Measurements from ENCODE around the gene IQGAP2.

The IQGAP2 gene

DNA sequence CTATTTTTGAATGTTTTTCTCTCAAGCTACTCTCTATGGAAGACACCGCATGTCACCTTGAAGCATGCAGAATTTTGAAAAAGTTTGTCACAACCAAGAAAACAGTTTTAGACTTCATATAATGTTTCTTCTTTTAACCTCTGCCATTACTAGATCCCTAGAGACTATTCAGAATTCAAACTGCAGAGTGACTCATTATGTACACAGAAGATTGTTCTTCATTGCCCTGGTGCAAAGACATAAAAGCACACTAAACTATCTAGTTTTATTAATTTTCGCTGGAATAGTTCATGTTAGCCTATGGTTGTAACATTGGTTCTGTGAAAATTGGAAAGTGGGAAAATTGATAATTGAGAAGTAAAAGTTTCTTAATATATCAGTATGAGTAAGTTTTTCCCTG is 201.8 kb downstream of the IQGAP2 start:
- no peak for DNase-seq (ENCODE audit: low read depth in 2 of 2)

DNA sequence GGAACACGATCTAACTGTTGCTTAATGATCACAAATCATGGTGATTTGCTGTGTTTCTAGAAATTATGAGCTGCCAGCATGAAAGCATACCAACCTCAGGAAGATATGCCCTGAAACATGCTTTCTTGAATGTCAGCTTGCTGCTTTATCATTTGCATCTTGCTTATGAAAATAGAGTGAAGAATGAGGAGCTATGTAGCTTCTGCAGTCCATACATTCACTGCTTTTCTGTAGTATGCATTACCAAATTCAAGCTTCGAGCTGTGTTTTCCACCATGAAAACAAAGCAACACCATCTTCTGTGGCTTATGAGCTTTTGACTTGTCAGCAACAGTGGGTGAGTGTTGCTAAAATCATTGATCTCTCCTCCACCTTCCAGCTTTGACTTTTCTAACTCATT is 203.6 kb downstream of the IQGAP2 start:
- no peak for DNase-seq (ENCODE audit: low read depth in 2 of 2)

DNA sequence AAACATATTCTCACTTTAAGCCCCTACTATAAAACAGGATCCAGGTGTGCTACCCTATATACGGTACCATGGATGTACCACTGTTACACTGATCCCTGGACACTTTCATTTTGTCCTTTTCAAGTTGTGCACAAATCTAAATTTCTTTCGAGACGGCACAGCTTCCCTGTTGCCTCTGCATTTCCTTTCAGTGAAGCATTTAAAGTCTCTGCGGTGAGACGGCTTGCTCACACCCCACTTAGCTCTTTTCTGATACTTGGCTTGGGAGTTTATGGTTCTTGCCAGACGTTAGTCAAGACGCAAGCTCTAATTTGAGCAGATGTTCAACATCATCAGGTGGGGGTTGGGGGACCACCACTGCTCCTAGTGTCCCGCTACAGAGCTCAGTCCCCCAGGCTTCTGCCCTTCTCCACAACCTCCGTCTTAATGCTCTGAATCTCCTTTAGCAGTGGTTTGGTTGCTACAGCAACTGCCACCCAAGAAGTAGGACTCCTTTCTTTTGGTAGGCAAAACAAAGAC is 204.3 kb downstream of the IQGAP2 start:
- no peak for DNase-seq (ENCODE audit: low read depth in 2 of 2)

DNA sequence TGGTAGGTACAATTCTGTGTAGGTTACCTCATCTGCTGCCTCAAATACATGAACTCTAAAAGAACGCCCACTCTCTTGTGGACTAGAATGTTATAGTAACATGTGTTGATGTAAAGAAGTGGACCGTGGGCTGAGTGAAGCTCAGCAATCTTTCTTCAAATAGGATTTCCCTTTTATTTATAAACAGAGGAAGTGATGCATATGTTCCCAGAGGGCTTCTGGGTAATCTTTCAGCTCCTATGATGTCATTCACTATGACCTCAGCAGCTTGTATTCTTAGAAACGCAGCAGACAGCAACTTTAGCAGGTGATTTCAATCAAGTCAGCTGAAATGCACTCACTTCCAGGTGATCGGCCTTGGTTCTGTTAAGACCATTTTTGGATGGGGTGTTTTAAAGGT is 205.7 kb downstream of the IQGAP2 start:
- DNase-seq (ENCODE audit: low read depth in 2 of 2), result no peak

DNA sequence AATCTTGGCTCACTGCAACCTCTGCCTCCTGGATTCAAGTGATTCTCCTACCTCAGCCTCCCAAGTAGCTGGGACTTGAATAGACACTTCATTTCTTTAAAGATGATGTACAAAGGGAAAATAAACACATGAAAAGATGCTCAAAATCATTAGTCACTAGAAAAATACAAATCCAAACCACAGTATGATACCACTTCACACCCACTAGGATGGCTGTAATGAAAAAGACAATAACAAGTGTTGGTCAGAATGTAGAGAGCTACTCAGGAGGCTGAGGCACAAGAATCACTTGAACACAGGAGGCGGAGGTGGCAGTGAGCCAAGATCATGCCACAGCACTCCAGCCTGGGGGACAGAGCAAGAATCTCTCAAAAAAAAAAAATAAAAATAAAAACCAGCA is 207.1 kb downstream of the IQGAP2 start:
- DNase-seq (ENCODE audit: low read depth in 2 of 2), result no peak

DNA sequence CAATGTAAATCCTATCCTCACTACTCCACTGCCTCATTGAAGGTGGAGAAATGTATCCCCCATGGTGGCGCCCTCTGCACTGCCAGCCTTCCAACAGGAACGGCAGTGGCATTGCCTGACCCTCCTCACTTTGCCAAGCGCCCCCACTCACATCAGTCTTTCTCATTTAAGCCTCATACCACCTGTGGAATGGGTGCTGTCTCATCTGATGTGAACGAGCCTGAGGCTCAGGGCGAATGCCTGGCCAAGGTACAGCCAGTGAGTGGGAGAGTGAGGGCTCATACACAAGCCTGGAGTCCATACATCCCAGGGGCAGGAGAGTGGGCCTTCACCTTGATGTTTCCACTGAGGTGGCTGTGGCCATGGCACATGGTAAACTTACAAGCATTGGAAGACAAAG is 209.9 kb downstream of the IQGAP2 start:
- no peak for DNase-seq (ENCODE audit: low read depth in 2 of 2)

DNA sequence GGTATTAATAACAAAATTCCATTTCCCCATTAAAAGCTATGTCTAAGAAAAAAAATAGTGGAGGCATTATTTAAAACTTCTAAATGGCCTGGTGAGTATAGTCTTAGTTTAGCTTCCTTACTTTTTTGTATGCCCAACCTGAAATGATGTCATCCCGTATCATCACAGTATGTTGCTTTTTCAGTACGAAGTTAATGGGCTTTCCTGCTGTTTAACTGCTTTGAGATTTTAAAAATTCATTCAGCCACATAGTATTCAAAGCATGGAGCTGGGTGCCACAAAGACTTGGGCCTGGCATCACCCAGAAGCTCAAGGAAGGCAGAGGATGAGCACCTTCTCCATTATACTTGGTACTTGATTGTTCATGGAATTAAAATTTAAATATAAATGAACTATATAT is 212.7 kb downstream of the IQGAP2 start:
- DNase-seq (ENCODE audit: low read depth in 2 of 2), result no peak

DNA sequence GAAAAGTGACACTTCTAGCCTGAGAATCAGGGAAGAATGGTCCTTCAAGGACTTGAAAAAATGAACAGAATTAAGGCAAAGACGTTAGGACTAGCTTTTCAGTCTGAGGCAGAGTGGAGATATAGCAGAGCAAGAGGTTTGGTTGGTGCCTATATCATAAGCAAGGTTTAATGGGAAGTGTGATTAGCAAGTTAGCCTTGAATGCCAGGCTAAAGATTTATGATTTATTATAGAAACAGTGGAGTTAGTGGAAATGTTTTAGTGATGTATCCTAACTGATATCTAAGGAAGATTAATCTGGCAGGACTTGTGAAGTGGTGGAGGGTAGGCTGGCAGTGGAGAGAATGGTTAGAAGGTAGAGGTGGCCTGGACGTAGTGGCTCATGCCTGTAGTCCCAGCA is 213.1 kb downstream of the IQGAP2 start:
- DNase-seq (ENCODE audit: low read depth in 2 of 2), result no peak

DNA sequence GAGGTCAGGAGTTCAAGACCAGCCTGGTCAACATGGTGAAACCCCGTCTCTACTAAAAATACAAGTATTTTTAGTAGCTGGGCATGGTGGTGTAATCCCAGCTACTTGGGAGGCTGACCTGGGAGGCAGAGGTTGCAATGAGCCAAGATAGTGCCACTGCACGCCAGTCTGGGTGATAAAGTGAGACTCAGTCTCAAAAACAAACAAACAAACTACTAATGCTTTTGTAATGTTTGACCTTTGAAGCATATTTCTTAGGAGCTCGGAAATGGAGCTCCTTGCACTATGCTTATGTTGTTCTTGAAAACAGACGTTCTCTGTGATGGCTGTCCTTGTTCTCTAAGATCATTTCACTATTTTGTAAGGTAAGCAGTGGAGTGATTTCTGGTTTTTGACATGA is 214.1 kb downstream of the IQGAP2 start:
- no peak for DNase-seq (ENCODE audit: low read depth in 2 of 2)

DNA sequence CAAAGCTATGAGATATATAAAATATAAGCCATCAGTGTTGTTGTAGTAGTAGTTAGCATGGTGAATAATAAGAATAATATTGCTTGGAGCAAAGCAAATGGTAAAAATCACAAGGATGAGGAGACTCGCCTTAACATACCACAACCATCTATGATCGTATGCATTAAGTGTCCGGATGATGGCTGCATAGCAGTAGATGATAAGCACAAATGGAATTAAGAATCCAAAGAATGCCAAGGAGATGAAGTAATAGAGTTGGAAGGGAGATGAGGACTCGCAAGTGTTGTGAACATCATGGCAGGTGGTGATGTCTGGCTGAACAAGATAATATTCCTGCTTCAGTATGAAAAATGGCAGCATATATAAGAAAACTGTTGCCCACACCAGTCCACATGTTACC is 214.6 kb downstream of the IQGAP2 start:
- no peak for DNase-seq (ENCODE audit: low read depth in 2 of 2)

DNA sequence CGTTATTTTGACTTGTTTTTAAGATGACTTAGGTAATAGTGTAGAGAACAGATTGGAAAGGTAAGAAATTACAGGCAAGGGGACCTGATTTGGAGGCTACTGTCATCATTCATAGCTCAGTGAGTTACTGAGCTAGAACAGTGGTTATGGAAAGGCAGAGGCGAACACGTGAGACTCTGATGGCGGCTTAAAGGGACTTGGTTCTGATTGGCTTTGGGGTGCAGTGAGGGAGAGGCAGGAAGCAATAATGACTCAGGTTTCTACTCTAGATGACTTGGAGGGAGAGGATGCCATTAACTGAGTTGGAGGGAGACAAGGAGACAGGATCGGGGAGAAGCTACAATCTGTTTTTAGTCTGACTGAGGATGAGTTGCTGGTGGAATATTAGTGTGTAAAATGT is 217.1 kb downstream of the IQGAP2 start:
- DNase-seq (ENCODE audit: low read depth in 2 of 2), result no peak

DNA sequence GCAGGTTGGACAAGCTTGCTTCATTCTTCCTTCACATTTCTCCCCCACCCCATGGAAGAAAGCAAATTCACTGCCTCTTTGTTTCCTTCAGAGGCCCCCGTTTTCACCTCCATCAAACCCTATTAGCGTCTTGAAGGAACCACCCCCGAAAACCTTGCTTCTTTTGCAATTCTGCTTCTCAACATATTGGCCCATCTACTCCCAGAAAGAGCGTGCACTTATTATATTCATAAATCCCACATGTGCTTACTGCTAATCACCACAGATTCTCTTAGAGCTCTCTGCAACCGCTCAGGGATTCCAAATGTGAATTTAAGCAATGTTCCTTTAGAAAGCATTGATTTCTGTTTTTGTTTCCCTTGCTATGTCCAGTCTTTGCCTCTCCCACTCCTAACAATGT is 219.0 kb downstream of the IQGAP2 start:
- no peak for DNase-seq (ENCODE audit: low read depth in 2 of 2)

DNA sequence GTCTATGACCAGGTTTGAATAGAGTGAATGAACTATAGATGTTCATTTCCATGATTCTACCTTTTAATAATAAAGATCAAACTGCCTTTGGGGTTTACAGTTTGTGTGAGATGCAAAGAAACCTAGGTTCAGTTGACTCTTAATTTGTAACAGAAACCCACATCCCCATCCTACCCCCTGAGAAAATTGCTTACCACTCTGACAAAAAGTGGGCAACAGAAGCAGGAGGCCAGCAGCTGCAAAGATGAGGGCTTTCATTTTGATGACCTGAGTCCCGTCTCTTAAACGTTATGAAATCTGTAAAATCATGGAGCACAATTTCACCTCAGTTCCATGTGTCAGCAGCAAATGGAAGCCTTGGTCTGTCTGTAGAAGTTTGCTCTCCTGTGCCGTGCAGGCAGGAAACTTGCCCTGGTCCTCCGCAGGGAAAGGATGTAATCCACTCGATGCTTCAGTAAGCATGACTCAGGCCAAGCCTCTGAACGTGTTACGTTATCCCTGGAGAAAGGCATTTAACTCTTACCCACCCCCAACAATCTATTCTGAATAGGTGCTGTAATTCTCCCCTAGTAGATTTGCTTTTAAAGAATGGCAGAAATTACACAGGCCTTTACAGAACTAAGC is 220.0 kb downstream of the IQGAP2 start, which contains the start of gene F2RL2:
Gene F2RL2, minus strand, starts transcription at position 431 of the 624 bp plus-strand sequence. Its CDS starts 173 bp downstream, at position 258.
- no peak for DNase-seq (ENCODE audit: low read depth in 2 of 2)

DNA sequence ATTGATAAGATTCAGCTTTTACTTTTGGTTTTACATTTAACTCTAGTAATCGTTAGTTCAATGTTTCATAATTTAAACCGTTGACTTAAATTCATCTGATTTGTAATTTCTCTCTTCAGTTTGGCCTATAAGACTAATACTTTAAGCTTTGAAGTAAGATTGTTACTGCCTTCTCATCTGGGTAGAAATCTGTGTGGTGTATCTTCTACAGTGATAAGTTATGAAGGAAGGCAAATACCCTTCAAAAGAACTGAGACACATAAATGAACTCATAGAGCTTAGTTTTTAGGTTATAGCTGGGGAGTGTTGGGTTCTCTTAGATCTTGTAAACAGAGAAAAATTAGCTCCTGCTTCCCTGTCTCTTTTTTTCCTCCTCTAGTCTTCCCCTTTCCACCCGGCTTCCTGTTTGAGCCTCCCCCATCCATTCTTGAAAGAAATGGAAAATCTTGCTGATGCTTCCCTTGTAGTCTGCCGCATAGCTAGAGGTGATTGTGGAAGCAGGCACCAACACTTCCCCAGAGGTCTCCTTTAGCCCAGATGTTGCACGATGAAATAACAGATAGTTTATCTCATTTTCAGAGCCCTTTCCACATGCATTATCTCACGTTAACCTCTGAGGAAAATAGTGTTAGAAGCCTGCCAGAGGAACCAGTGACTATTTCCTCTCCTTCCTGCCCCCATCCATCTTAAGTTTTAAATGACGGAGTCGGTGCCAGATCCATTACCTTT is 222.2 kb downstream of the IQGAP2 start:
- DNase-seq (ENCODE audit: low read depth in 2 of 2), result no peak

DNA sequence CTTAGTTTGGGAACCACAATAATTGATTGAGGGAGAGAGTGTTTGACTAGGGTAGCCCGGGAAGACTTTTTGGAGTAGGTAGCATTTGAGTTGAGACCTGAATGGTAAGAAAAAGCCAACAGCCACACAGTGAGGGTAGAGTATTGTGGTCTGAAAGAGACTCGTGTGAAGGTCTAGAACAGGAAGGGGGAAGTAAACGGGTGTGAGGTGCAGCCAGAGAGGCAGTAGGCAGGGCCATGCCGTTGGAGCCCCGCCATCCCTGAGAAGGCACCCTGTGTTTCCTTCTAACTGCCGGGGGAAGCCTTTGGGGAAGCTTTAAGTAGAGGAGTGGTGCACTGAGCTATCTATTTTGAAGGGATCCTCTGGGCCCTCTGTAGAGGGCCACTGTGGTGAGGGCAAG is 223.7 kb downstream of the IQGAP2 start:
- no peak for DNase-seq (ENCODE audit: low read depth in 2 of 2)

DNA sequence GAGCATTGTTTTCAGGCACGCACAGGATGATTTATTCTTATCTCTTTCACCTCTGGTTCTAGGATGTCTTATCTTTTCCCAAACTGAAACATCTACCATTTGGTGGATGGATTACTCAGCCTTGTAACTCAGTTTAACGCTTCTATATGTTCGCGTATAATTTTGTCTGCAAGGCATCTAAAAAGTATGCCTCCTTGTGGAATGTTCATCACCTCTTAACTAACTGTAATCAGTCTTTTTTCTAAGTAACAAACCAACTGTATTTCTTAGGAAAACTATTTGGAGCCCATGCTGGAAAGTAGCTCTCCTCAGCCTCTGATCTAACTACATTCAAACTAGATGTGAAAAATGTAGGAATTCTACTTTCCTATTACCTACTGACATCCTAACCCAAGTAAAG is 231.6 kb downstream of the IQGAP2 start:
- DNase-seq (ENCODE audit: low read depth in 2 of 2), result no peak

DNA sequence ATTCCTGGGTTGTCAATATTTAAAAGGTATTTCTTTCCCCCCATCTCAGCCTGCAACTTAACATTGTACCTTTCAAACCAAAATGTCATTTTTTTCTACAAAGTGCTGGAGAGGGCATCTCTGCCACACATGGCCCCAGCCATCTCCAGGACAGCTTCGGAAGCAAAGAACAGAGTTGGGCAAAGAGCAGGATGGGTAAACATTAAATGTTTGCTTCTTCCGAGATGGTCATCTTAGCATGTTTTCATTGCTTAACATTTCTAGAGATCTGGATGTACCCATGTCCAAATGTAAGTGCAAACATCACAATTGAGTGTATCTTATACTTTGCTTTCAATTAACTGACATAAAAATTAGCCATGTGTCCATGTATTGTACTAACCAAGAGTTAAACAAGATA is 234.4 kb downstream of the IQGAP2 start:
- no peak for DNase-seq (ENCODE audit: low read depth in 2 of 2)

DNA sequence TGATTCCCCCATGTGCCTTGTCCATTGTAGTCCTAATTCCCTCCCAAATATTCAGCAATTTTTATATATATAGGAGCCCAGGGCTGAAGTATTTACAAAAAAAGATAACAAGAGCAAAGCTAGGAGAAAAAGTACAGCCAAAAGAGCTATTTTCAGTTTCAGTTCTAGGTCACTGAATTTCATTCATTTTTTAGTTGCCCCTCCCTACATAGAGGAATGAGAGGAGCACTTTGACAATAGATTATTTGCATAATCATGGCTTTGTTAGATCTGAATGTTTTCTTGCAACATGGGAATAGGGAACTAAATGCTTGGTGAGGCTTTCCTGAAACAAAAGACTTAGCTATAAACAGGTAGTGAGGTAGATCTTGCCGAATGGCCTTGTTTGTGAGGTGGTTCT is 235.4 kb downstream of the IQGAP2 start:
- DNase-seq (ENCODE audit: low read depth in 2 of 2), result no peak

DNA sequence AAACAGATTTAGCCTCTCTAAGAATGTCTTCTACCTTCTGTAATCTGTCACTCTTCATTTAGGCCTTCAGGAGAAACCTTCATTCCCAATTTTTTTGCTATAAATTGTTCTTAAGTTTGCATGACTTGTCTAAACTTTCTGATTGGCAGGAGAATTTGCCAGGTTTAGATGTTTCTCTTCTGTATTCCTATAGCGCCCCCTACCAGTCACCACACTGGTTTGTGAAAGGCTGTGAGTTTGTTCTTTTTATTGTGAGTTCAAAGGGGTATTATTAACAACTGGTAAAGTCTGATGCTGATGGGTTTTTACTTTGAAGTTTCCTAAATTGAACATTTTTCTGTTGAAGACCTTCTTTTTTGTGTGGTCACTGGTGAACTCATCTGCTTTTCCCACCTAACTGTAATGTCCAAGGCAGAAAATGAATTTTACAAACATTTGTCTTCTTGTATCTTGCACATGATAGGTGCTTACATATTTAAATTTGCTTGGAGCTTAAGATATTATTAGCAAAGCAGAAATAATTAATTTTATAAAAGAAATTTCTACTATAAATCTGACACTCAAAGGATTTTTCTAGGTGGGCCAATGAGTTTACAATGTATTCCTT is 238.5 kb downstream of the IQGAP2 start:
- peak; percentile 6 to 43 for DNase-seq (ENCODE audit: low read depth in 2 of 2)

DNA sequence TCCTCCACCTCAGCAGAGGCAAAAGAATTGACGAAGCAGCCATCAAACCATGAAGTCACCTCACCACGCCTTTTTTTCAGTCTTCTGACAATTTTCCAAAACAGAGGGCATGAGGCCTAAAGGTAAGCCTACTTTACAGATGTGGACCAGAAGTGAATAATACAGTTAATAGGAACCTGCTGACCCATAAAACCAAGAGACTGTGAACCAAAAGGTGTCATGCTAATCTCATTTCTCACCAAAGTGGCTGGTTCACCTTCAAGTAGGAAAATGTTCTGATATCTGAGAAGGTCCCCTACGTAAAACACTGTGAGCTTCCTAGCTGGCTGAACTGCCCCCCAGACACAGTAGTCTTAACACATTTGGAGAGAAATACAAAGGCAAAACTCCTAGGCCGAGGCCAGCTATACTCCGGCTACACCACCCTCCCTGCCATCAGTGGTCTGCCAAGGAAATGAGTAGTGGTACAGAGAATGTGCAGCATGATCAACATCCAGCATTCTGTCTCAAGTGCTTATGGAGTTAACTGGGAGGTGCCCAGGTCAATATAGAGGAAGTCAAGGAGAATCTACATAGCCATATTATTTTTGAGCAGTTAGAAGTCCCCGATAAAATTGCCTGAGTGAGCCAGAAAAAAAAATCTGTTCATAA is 239.4 kb downstream of the IQGAP2 start:
- DNase-seq (ENCODE audit: low read depth in 2 of 2), result no peak

DNA sequence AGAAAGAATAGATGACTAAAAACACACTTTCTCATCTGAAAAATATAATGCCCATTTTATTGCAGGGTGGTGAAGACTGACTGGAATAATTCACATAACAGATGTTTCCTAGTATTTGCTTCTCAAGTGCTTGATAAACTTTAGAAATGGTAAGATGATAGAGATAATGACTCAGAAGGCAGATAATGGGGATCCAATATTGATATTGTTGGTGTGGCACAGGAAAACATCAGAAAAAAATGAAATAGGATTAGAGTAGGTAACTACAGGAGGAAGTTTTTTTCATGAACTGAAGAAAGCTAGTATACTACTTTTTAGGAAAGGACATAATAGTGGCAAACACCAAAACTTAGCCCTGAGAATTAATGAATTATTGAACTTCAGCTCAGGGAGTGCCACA is 240.3 kb downstream of the IQGAP2 start:
- no peak for DNase-seq (ENCODE audit: low read depth in 2 of 2)

DNA sequence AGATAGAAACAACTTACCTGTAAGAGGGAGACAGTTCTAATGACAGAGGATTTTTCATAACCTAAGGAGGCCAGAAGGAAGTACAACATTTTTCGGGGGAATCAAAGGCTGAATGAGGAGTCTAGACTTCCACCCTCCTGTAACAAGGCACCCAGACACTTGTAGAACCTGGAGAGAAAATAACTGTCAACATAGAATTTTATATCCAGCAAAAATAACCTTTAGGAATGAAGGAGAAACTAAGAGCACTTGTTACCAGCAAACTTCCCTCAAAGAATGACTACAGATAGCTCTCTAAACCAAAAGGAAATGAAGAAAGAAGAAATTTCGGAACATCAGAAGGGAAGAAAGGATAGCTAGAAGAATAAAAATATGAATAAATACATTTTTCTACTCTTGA is 246.1 kb downstream of the IQGAP2 start:
- DNase-seq (ENCODE audit: low read depth in 2 of 2), result no peak
